WI38 (cell line): ENCODE measurements around the gene DIAPH2.
"Not testable (repeated sequence)": the region's sequence is repeated elsewhere in the genome, so short reads cannot be mapped to it uniquely, and the experiment has no call there.

Experiments
- H3K4me3 ChIP-seq: 2 replicates; pipeline ENCODE4 v1.5.1; 2011; ENCODE audit warnings: low read depth, mild to moderate bottlenecking, control low read depth, low read length
- TF ChIP-seq, protein P1 (sequence below): IDR thresholded peaks from 2 replicates; pipeline ENCODE4 v1.5.1; 2012; ENCODE audit warnings: low read depth, mild to moderate bottlenecking, control low read depth, low read length

The DIAPH2 gene

DNA sequence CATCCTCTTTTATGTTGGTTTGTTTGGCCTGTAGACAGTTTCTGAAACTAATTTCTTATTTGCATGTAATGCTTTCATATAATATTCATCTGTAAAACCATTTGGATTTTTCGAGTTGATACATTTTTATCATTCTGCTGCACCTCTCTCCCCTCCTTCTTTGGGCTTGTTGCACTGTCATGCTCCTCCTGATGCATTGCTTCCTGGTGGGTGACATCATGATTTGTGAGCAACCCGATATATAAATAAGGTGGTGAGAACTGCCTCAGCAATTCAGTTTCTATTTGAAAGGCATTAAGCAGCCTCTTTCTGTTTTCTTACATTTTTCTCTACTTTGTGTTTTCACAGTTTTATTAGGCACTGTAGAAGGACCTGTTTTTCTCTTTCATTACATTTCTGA lies 714.8 kb downstream of the DIAPH2 start:
- TF ChIP-seq, protein P1, sequence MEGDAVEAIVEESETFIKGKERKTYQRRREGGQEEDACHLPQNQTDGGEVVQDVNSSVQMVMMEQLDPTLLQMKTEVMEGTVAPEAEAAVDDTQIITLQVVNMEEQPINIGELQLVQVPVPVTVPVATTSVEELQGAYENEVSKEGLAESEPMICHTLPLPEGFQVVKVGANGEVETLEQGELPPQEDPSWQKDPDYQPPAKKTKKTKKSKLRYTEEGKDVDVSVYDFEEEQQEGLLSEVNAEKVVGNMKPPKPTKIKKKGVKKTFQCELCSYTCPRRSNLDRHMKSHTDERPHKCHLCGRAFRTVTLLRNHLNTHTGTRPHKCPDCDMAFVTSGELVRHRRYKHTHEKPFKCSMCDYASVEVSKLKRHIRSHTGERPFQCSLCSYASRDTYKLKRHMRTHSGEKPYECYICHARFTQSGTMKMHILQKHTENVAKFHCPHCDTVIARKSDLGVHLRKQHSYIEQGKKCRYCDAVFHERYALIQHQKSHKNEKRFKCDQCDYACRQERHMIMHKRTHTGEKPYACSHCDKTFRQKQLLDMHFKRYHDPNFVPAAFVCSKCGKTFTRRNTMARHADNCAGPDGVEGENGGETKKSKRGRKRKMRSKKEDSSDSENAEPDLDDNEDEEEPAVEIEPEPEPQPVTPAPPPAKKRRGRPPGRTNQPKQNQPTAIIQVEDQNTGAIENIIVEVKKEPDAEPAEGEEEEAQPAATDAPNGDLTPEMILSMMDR, result no peak
- H3K4me3 ChIP-seq, result no peak overlapping the region

DNA sequence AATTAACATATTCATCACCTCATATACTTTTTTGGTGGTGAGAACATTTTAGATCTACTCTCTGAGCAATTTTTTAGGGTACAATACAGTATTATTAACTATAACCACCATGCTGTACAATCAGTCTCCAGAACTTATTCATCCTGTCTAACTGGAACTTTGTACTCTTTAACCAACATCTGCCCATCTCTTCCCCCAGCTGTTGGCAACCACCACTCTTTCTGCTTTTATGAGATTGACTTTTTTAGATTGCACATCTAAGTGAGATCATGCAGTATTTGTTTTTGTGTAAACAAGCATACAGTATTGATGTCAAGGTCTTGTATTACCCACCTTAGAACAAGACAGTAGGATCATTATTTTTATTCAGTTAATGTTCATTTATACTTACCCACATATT lies 715.9 kb downstream of the DIAPH2 start:
- no peak overlapping the region for H3K4me3 ChIP-seq
- TF ChIP-seq, protein P1, result no peak

DNA sequence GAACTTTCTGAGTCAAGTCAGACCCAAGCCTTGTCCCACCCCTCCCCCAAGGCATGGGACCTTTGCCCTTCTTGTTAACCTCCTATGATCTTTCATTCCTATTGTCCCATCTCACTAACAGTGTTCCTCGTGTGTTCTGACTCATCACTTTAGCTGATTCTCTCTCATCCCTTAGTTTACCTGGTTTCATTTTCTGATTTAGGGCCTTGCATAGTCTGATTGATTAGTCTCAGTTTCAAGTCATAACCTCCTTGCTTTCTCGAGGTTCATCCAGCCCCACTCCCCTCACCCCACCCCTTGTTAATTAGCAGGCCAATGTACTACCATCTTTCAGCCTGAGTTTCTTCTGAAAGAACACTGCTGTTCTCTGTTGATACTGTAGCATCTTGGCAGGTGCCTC lies 716.5 kb downstream of the DIAPH2 start:
- TF ChIP-seq, protein P1, result no peak
- H3K4me3 ChIP-seq, result no peak overlapping the region

DNA sequence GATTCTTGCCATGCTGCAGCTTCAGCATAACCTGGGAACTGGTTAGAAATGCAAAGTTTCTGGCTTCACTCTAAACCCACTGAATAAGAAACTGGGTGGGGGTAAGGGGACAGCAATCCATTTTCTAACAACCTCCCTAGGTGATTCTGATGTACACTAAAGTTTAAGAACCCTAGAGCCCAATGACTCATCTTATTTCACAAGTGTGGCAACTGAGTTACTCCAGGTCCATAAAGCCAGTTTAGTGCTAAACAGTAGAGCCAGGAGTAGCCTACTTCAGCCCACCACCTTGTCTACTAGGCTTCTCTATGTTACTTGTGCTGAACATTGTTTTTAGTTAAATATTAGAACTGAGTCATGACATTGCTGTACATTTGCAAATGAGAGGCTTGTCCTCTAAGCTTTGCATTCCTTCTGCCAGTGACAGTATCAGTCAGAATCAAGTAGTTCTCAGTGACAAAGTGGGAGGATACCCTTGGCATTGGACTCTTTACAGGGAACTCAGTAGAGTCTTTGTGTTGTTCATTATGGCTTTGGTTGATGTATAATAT lies 717.0 kb downstream of the DIAPH2 start:
- TF ChIP-seq, protein P1, result no peak
- no peak overlapping the region for H3K4me3 ChIP-seq

DNA sequence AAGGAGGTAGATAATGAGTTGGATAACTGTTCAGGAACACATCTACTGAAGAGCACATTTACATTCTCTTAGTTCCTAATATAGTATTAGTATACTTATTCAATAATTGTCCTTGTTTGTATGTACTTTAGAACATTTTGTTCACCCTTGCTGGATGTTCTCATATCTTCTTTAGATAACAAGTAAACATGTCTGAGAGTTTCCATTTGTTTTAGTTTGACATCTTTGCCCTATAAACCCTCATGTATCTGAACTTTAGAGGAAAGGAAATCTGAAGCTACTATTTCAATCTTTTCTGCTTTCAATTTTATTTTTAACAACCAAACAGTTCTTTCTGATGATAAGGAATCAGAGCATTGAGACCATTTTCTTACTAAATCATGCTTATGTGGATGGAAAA lies 717.7 kb downstream of the DIAPH2 start:
- no peak overlapping the region for H3K4me3 ChIP-seq
- TF ChIP-seq, protein P1, result no peak

DNA sequence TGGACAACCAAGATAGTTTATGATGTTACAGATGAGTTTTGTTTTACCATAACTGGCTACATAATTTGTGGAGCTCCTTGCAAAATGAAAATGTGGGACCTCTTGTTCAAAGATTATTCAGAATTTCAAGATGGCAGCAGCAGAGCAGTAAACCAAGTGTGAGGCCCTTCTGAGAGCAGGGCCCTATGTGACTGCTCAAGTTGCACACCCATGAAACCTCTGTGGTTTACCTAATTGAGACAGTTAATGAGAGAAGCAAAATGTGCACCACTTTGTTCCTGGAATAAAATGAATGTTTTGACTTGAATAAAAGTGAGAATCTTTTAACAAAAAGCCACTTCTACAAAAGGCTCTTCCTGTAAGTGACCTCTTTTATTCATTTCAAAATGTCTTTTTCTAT lies 718.3 kb downstream of the DIAPH2 start:
- H3K4me3 ChIP-seq, result no peak overlapping the region
- TF ChIP-seq, protein P1, result no peak

DNA sequence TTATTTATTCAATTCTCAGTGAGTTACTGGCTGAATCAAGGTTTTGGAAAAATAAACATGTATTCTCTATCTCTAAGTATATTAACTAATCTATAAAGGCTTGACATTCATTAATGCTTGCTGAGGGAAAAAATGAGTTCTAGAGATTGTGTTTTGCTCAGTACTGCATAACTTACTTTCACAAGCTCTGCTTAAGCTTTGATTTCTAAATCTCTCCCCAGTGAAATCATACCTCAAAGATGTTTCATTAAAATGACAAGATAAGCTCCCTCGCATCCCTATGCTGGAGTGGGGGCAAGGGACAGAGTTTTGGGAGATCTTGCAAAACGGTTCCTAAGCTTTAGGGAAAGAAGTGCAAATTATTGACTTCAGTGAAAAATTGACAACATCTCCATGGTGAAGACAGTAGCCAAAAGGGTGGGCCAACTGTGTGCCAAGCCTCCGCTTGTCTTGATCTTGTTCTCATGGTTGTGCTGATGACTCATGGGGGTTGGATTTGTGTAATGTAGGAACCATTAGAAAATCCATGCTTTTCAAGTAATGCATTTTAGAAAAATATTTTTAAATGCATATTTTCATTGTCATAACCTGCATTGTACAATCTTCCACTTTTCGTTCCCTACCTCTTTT lies 720.5 kb downstream of the DIAPH2 start:
- H3K4me3 ChIP-seq, result no peak overlapping the region
- TF ChIP-seq, protein P1, result no peak

DNA sequence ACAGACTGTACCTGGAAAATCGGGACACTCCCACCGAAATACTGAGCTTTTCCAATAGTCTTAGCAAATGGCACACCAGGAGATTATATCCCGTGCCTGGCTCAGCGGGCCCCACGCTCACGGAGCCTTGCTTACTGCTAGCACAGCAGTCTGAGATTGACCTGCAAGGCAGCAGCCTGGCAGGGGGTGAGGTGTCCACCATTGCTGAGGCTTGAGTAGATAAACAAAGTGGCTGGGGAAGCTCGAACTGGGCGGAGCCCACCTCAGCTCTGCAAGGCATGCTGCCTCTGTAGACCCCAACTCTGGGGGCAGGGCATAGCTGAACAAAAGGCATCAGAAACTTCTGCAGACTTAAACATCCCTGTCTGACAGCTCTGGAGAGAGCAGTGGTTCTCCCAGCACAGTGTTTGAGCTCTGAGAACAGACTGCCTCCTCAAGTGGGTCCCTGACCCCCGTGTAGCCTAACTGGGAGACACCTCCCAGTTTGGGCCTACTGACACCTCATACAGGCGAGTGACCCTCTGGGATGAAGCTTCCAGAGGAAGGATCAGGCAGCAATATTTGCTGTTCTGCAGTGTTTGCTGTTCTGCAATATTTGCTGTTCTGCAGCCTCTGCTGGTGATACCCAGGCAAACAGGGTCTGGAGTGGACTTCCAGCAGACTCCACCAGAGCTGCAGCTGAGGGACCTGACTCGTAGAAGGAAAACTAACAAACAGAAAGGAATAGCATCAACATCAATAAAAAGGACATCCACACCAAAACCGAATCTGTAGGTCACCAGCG lies 725.2 kb downstream of the DIAPH2 start:
- not testable (repeated sequence) for H3K4me3 ChIP-seq
